A549 (cell line): ENCODE measurements around the gene UGT2A2. TPM values are rescaled to one million over a fixed set of nuclear protein-coding genes. Genes with fewer than 3 reads are reported as not detected.
A peak's percentile ranks its signal among the peaks of the same experiment; 100 is the strongest.

Experiments used
- ATAC-seq, 2 experiments: fragments of 200-7000 bp in 1 of 2; fragments of >200 bp in 1 of 2; cut with Nextera tagmentation in 1 of 2; cut with Tn5 transposase in 1 of 2; 3 replicates each; pipeline versions ENCODE4 v1.8.0 to v1.9.1; 2018 to 2020; ENCODE audit warnings: mild to moderate bottlenecking in 1 of 2, moderate library complexity in 1 of 2
- CTCF ChIA-PET: fragments of 300-600 bp; sonication (Branson Sonifier 250); formaldehyde crosslinking; extraction: SDS; loops from one replicate; lab custom pipeline; 2021; ENCODE audit warnings: antibody characterized with exemption, inconsistent platforms; lab: Yijun Ruan, JAX
- POLR2A ChIA-PET: fragments of 350-600 bp; formaldehyde crosslinking; extraction: SDS; loops from one replicate; lab custom pipeline; 2021; ENCODE audit warnings: antibody characterized with exemption, inconsistent platforms; lab: Yijun Ruan, JAX
- DNase-seq, 2 experiments: peaks; one replicate each; pipeline versions ENCODE4 v3.0.0 to v3.0.0-alpha.2; 2011 to 2016; ENCODE audit warnings: low read depth in 1 of 2, low spot score in 1 of 2
- FAIRE-seq: peaks from 2 replicates; lab custom pipeline; 2011; peaks lifted over from hg19 to GRCh38; lab: Jason Lieb, UNC
- H3K27ac ChIP-seq, 2 experiments: fragments of >200 bp; sonication (Bioruptor Twin); formaldehyde crosslinking; 3 replicates each; pipeline ENCODE4 v1.5.1; 2016 to 2017
- H3K4me1 ChIP-seq: fragments of >200 bp; sonication (Bioruptor Twin); formaldehyde crosslinking; 3 replicates; pipeline ENCODE4 v1.6.1; 2016
- H3K4me2 ChIP-seq: fragments of >200 bp; sonication (Bioruptor Twin); formaldehyde crosslinking; 3 replicates; pipeline ENCODE4 v1.6.1; 2016
- H3K4me3 ChIP-seq: fragments of >200 bp; sonication (Bioruptor Twin); formaldehyde crosslinking; 3 replicates; pipeline ENCODE4 v1.5.1; 2016
- H3K9me3 ChIP-seq: fragments of >200 bp; sonication (Bioruptor Twin); formaldehyde crosslinking; 3 replicates; pipeline ENCODE4 v1.6.1; 2016
- CBX8 ChIP-seq: fragments of 200-600 bp; sonication (generic); IDR thresholded peaks from 2 replicates; pipeline ENCODE4 v1.6.1; 2016
- CEBPB ChIP-seq, 2 experiments: fragments of >200 bp in 1 of 2; sonication (Bioruptor Twin) in 1 of 2; formaldehyde crosslinking in 1 of 2; IDR thresholded peaks; 2 replicates each; pipeline ENCODE4 v1.6.1; 2012 to 2016
- CHD2 ChIP-seq: fragments of 150-350 bp; IDR thresholded peaks from 2 replicates; pipeline ENCODE4 v1.6.1; 2014; ENCODE audit warnings: low read length; ENCODE audit not compliant: partially characterized antibody
- FOSB ChIP-seq: fragments of 250-450 bp; sonication (Bioruptor Pico); IDR thresholded peaks from 2 replicates; pipeline ENCODE4 v1.5.0; 2020; ENCODE audit warnings: mild to moderate bottlenecking, moderate library complexity
- FOXS1 ChIP-seq: fragments of 250-450 bp; sonication (Bioruptor Pico); IDR thresholded peaks from 2 replicates; pipeline ENCODE4 v1.5.0; 2020; ENCODE audit warnings: mild to moderate bottlenecking, moderate library complexity
- HDAC2 ChIP-seq: fragments of 200-600 bp; sonication (generic); IDR thresholded peaks from 2 replicates; pipeline ENCODE4 v1.6.1; 2016
- HEYL ChIP-seq: fragments of 250-450 bp; sonication (Bioruptor Pico); IDR thresholded peaks from 2 replicates; pipeline ENCODE4 v1.8.0; 2021; ENCODE audit warnings: mild to moderate bottlenecking, moderate library complexity
- HOXA7 ChIP-seq: fragments of 250-450 bp; sonication (Bioruptor Pico); IDR thresholded peaks from 2 replicates; pipeline ENCODE4 v1.5.0; 2020; ENCODE audit warnings: mild to moderate bottlenecking, moderate library complexity
- HOXB5 ChIP-seq: fragments of 250-450 bp; sonication (Bioruptor Pico); IDR thresholded peaks from 2 replicates; pipeline ENCODE4 v1.5.0; 2020; ENCODE audit warnings: mild to moderate bottlenecking, moderate library complexity
- KDM1A ChIP-seq: fragments of 200-600 bp; sonication (generic); IDR thresholded peaks from 2 replicates; pipeline ENCODE4 v1.6.1; 2016; ENCODE audit warnings: low read depth, mild to moderate bottlenecking
- KDM5A ChIP-seq: fragments of 200-600 bp; sonication (generic); IDR thresholded peaks from 2 replicates; pipeline ENCODE4 v1.6.1; 2016; ENCODE audit warnings: antibody characterized with exemption, mild to moderate bottlenecking
- POLR2A ChIP-seq: IDR thresholded peaks from 2 replicates; pipeline ENCODE4 v1.6.1; 2012; ENCODE audit warnings: mild to moderate bottlenecking, low read length
- RAD21 ChIP-seq, 2 experiments: fragments of >200 bp in 1 of 2; sonication (Bioruptor Twin) in 1 of 2; formaldehyde crosslinking in 1 of 2; IDR thresholded peaks in 1 of 2; conservative IDR thresholded peaks in 1 of 2; 2 replicates in 1 of 2; 3 replicates in 1 of 2; pipeline ENCODE4 v1.6.1; 2012 to 2018; ENCODE audit warnings: inconsistent platforms in 1 of 2
- RCOR1 ChIP-seq: fragments of 150-350 bp; IDR thresholded peaks from 2 replicates; pipeline ENCODE4 v1.6.1; 2014; ENCODE audit warnings: antibody characterized with exemption, low read length, low read depth
- RNF2 ChIP-seq: fragments of 200-600 bp; sonication (generic); IDR thresholded peaks from 2 replicates; pipeline ENCODE4 v1.6.1; 2016; ENCODE audit warnings: low read depth, mild to moderate bottlenecking, antibody characterized with exemption, moderate library complexity, borderline replicate concordance
- SMC3 ChIP-seq: fragments of >200 bp; sonication (Bioruptor Twin); formaldehyde crosslinking; IDR thresholded peaks from 3 replicates; pipeline ENCODE4 v1.6.1; 2018; ENCODE audit warnings: inconsistent platforms
- TFCP2L1 ChIP-seq: fragments of 250-450 bp; sonication (Bioruptor Pico); IDR thresholded peaks from 2 replicates; pipeline ENCODE4 v1.5.0; 2021; ENCODE audit warnings: mild to moderate bottlenecking
- ZFP36 ChIP-seq: fragments of 450-650 bp; IDR thresholded peaks from 2 replicates; pipeline ENCODE4 v1.6.1; 2014; ENCODE audit warnings: borderline replicate concordance; ENCODE audit not compliant: partially characterized antibody
- WGBS: methylation state at CpG from one replicate; pipeline ENCODE4 v1.1.6; 2017; ENCODE audit errors: missing lambda C conversion rate; 5-methylcytosine and 5-hydroxymethylcytosine counted together
- polyA plus RNA-seq, 4 experiments: library from polyadenylated mRNA; depleted of rRNA in 3 of 4; stranded (reverse); fragments of >200 nt; fragmentation: RNase III in 1 of 4; extraction: RNeasy Plus Mini Kit Qiagen cat#74134 plus additional on column Dnase treatment in 1 of 4; gene quantifications; 2 replicates in 3 of 4; 3 replicates in 1 of 4; pipeline ENCODE4 v1.2.3, GENCODE V29; 2011 to 2017
- TF ChIP-seq, protein P1 (sequence below): fragments of >200 bp; sonication (Bioruptor Twin); formaldehyde crosslinking; IDR thresholded peaks from 3 replicates; pipeline ENCODE4 v1.5.1; 2016
- TF ChIP-seq, protein P2 (sequence below): fragments of >200 bp; sonication (Bioruptor Twin); formaldehyde crosslinking; IDR thresholded peaks from 2 replicates; pipeline ENCODE4 v1.6.1; 2016

UGT2A2 gene
- polyA plus RNA-seq, 2 of the 4 experiments (the other 2 are of a cell fraction), result not detected

- TF ChIP-seq CBX8 (no peak), FOXS1 (CRISPR knock-in tag) (no peak), CHD2 (no peak), TFCP2L1 (CRISPR knock-in tag) (no peak), FOSB (CRISPR knock-in tag) (no peak), HOXA7 (CRISPR knock-in tag) (no peak)
- FAIRE-seq, result no peak
- no peaks in the 10 kb centered on the region for H3K9me3 ChIP-seq
- ChIA-PET CTCF (no interaction called here), POLR2A (no interaction called here)
- no peak overlapping the region for H3K27ac ChIP-seq
- no peak for ATAC-seq
- no peak for DNase-seq
- H3K4me3 ChIP-seq, result no peak overlapping the region
- H3K4me2 ChIP-seq, result no peak overlapping the region
- 10% methylated on average over 1 of the region's 1 CpG for WGBS
- no peaks in the 10 kb centered on the region for H3K4me1 ChIP-seq
These were observed 9.8 kb upstream of the UGT2A2 start for GRCh38 chr4:69649207-69649606.

GRCh38 chr4:69642961-69643360, 3.5 kb upstream of the UGT2A2 start:
- TF ChIP-seq HDAC2, result no peak
- FAIRE-seq (no peak), ATAC-seq (no peak), DNase-seq (no peak)
- 49% methylated on average over 2 of the region's 2 CpGs for WGBS
- Histone ChIP-seq H3K4me3 (no peak overlapping the region), H3K4me2 (no peak overlapping the region), H3K4me1 (no peaks in the 10 kb centered on the region), H3K27ac (no peak overlapping the region), H3K9me3 (no peaks in the 10 kb centered on the region)
- ChIA-PET CTCF (no interaction called here), POLR2A (no interaction called here)

GRCh38 chr4:69640289-69640688, 847 bp upstream of the UGT2A2 start:
- no peak for DNase-seq
- H3K4me2 ChIP-seq, result no peak overlapping the region
- TF ChIP-seq HEYL (CRISPR knock-in tag) (no peak), ZFP36 (no peak), RCOR1 (no peak), FOXS1 (CRISPR knock-in tag) (no peak), RNF2 (no peak), KDM1A (no peak), POLR2A (no peak), RAD21 (conservative IDR thresholded peaks at IDR 0.05 in 1 of 2, IDR thresholded peaks at IDR 0.05 in 1 of 2) (no peak), CEBPB (IDR thresholded peaks at IDR 0.05) (no peak)
- TF ChIP-seq, protein P1, sequence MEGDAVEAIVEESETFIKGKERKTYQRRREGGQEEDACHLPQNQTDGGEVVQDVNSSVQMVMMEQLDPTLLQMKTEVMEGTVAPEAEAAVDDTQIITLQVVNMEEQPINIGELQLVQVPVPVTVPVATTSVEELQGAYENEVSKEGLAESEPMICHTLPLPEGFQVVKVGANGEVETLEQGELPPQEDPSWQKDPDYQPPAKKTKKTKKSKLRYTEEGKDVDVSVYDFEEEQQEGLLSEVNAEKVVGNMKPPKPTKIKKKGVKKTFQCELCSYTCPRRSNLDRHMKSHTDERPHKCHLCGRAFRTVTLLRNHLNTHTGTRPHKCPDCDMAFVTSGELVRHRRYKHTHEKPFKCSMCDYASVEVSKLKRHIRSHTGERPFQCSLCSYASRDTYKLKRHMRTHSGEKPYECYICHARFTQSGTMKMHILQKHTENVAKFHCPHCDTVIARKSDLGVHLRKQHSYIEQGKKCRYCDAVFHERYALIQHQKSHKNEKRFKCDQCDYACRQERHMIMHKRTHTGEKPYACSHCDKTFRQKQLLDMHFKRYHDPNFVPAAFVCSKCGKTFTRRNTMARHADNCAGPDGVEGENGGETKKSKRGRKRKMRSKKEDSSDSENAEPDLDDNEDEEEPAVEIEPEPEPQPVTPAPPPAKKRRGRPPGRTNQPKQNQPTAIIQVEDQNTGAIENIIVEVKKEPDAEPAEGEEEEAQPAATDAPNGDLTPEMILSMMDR, result no peak
- TF ChIP-seq, all 56 proteins: peak for 0
- no peak overlapping the region for H3K27ac ChIP-seq
- no peaks in the 10 kb centered on the region for H3K4me1 ChIP-seq
- 93% methylated on average over 2 of the region's 2 CpGs for WGBS
- H3K4me3 ChIP-seq, result no peak overlapping the region
- no peaks in the 10 kb centered on the region for H3K9me3 ChIP-seq
- ChIA-PET CTCF (no interaction called here), POLR2A (no interaction called here)
- FAIRE-seq (no peak), ATAC-seq (no peak)

- no peak overlapping the region for H3K4me2 ChIP-seq
- no peak overlapping the region for H3K4me3 ChIP-seq
- ChIA-PET CTCF (interaction anchor here (1.0 to 1.2 kb wide), 2 partner anchors 299 to 1558 kb away, joined by 3 read pairs; no protein-coding TSS in a partner anchor), POLR2A (no interaction called here)
- no peak overlapping the region for H3K27ac ChIP-seq
- TF ChIP-seq, protein P1, result peak; percentile 62
- TF ChIP-seq RCOR1, result no peak
- peak; percentile 77 for TF ChIP-seq SMC3
- no peak for TF ChIP-seq HOXB5 (CRISPR knock-in tag)
- TF ChIP-seq, protein P2, sequence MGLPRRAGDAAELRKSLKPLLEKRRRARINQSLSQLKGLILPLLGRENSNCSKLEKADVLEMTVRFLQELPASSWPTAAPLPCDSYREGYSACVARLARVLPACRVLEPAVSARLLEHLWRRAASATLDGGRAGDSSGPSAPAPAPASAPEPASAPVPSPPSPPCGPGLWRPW, result no peak
- TF ChIP-seq KDM5A, result no peak
- no peak for TF ChIP-seq KDM1A
- TF ChIP-seq FOSB (CRISPR knock-in tag), result no peak
- TF ChIP-seq RAD21 (conservative IDR thresholded peaks at IDR 0.05 in 1 of 2, IDR thresholded peaks at IDR 0.05 in 1 of 2), result peak; percentile 61 to 82
- peak; percentile 10 to 61 for DNase-seq
- 0 out of 3 replicates have a peak, but pooled peaks cover 5% of the 10 kb centered on the region for H3K4me1 ChIP-seq
- FAIRE-seq, result no peak
- H3K9me3 ChIP-seq, result no peaks in the 10 kb centered on the region
- no peak for ATAC-seq
- WGBS, result 57% methylated on average over 6 of the region's 6 CpGs
These were observed 22.3 kb downstream of the UGT2A2 start for GRCh38 chr4:69617083-69617694.
